ENCODE results near the gene DCTN5. TPM values are rescaled to one million over a fixed set of nuclear protein-coding genes. Genes with fewer than 3 reads are reported as not detected.

Gene DCTN5
- total RNA-seq (100 to 1,000 TPM in 1 of 5 experiments, 10 to 100 TPM in 4; 42.4 to 100 (median 54.0) TPM), polyA plus RNA-seq (10 to 100 TPM; 34.9 to 56.7 TPM), total RNA-seq (54.1 reads per million, percentile 73 among the genes with 10 or more reads in this experiment)

GRCh38 chr16:23640931-23641765 is at the start of gene DCTN5, which contains the start of gene PALB2:
DCTN5 (plus strand) TSS chr16:23641466; CDS start chr16:23641543, 77 bp downstream.
PALB2 (minus strand) TSS chr16:23641310; CDS start chr16:23641157, 153 bp downstream.
- DNase-seq (peak; percentile 68 to 89 (median 72)), ATAC-seq (peak; percentile 99)
- Histone ChIP-seq H3K4me3 (ENCODE audit: low read length) (peak within 1 kb of the TSS; percentile 87), H3K4me1 (ENCODE audit: control insufficient read depth in 2 of 2, insufficient read depth in 2 of 2, low read length in 2 of 2) (peaks cover 7 to 24% of the 10 kb centered on the region in 2 donors), H3K27ac (ENCODE audit: low read depth, low read length) (peak within 1 kb of the TSS; percentile 84), H3K9me3 (ENCODE audit: control insufficient read depth in 2 of 3, low read length in 3 of 3) (no peaks in the 10 kb centered on the region), H3K27me3 (ENCODE audit: control insufficient read depth in 2 of 2, insufficient read depth in 2 of 2, low read length in 2 of 2) (no peaks in the 10 kb centered on the region), H3K36me3 (ENCODE audit: control insufficient read depth in 2 of 3, insufficient read depth in 3 of 3, low read length in 3 of 3) (peaks cover 0 to 15% (median 9%) of the 10 kb centered on the region in 3 experiments)
- H3K4me3 Mint-ChIP-seq, result peak within 1 kb of the TSS; percentile 96 to 99 (median 99)
- ChIA-PET CTCF (interaction anchor here (1.1 kb wide), 1 partner anchor 26 kb away, joined by 5 read pairs; no protein-coding TSS in a partner anchor), POLR2A (interaction anchor here (0.7 to 1.2 kb wide), 3 partner anchors 34 to 84 kb away, joined by 3 to 4 read pairs (median 3); partner anchors contain the start of genes EARS2 and UBFD1)
- H3K9me3 Mint-ChIP-seq, result peaks cover 0 to 3% (median 0%) of the 10 kb centered on the region in 11 donors
- no peaks in the 10 kb centered on the region for H3K27me3 Mint-ChIP-seq
- intact Hi-C loops (cut with micrococcal nuclease), result loop anchor here (1.0 to 5.0 kb wide), 8 partner anchors 37 to 494 kb away; partner anchors contain the start of genes EARS2 (in 2 of the 2), NDUFAB1 (in 2 of the 2), PLK1 (in 2 of the 2) and UBFD1 (in 2 of the 2)
- H3K27ac Mint-ChIP-seq, result peak within 1 kb of the TSS; percentile 94 to 99 (median 98)
- peaks cover 5 to 28% (median 18%) of the 10 kb centered on the region in 5 donors for H3K36me3 Mint-ChIP-seq
- H3K4me1 Mint-ChIP-seq, result peaks cover 17 to 56% (median 48%) of the 10 kb centered on the region in 7 donors

GRCh38 chr16:23594186-23594585 is 47.1 kb upstream of the DCTN5 start:
- peaks cover 0 to 2% (median 0%) of the 10 kb centered on the region in 11 donors for H3K9me3 Mint-ChIP-seq
- no peaks in the 10 kb centered on the region for H3K27me3 Mint-ChIP-seq
- intact Hi-C loops (cut with micrococcal nuclease), result no loop called here
- H3K36me3 ChIP-seq (ENCODE audit: control insufficient read depth in 2 of 3, insufficient read depth in 3 of 3, low read length in 3 of 3), result peaks cover 8 to 47% (median 12%) of the 10 kb centered on the region in 3 experiments
- H3K27ac Mint-ChIP-seq, result peak overlapping the region in 2 of 9 donors; percentile 19 to 53
- peaks cover 3 to 18% (median 12%) of the 10 kb centered on the region in 5 donors for H3K36me3 Mint-ChIP-seq
- H3K27ac ChIP-seq (ENCODE audit: low read depth, low read length), result no peak overlapping the region
- no peak for DNase-seq
- H3K4me3 Mint-ChIP-seq, result peak overlapping the region in 5 of 10 donors; percentile 2 to 87 (median 79)
- no peaks in the 10 kb centered on the region for H3K27me3 ChIP-seq (ENCODE audit: control insufficient read depth in 2 of 2, insufficient read depth in 2 of 2, low read length in 2 of 2)
- no peaks in the 10 kb centered on the region for H3K9me3 ChIP-seq (ENCODE audit: control insufficient read depth in 2 of 3, low read length in 3 of 3)
- POLR2A ChIA-PET, result no interaction called here
- ATAC-seq, result no peak
- H3K4me3 ChIP-seq (ENCODE audit: low read length), result no peak overlapping the region
- H3K4me1 ChIP-seq (ENCODE audit: control insufficient read depth in 2 of 2, insufficient read depth in 2 of 2, low read length in 2 of 2), result peaks cover 5 to 13% of the 10 kb centered on the region in 2 donors
- CTCF ChIA-PET, result no interaction called here
- peaks cover 17 to 56% (median 32%) of the 10 kb centered on the region in 7 donors for H3K4me1 Mint-ChIP-seq

- POLR2A ChIA-PET, result interaction anchor here (0.6 kb wide), 1 partner anchor 375 kb away, joined by 3 read pairs; no protein-coding TSS in a partner anchor
- H3K36me3 ChIP-seq (ENCODE audit: control insufficient read depth in 2 of 3, insufficient read depth in 3 of 3, low read length in 3 of 3), result peaks cover 6 to 35% (median 8%) of the 10 kb centered on the region in 3 experiments
- intact Hi-C loops (cut with micrococcal nuclease), result loop anchor here in 1 of 2 donors (5.0 kb wide), 1 partner anchor 942 kb away; the partner anchor contains the start of gene RBBP6
- H3K27ac Mint-ChIP-seq, result peak overlapping the region; percentile 14 to 85 (median 63)
- H3K9me3 ChIP-seq (ENCODE audit: control insufficient read depth in 2 of 3, low read length in 3 of 3), result no peaks in the 10 kb centered on the region
- H3K4me1 ChIP-seq (ENCODE audit: control insufficient read depth in 2 of 2, insufficient read depth in 2 of 2, low read length in 2 of 2), result peaks cover 5 to 13% of the 10 kb centered on the region in 2 donors
- peak overlapping the region; percentile 94 for H3K27ac ChIP-seq (ENCODE audit: low read depth, low read length)
- CTCF ChIA-PET, result no interaction called here
- peaks cover 17 to 52% (median 29%) of the 10 kb centered on the region in 7 donors for H3K4me1 Mint-ChIP-seq
- H3K27me3 ChIP-seq (ENCODE audit: control insufficient read depth in 2 of 2, insufficient read depth in 2 of 2, low read length in 2 of 2), result no peaks in the 10 kb centered on the region
- H3K27me3 Mint-ChIP-seq, result no peaks in the 10 kb centered on the region
- peaks cover 0 to 2% (median 0%) of the 10 kb centered on the region in 11 donors for H3K9me3 Mint-ChIP-seq
- H3K4me3 Mint-ChIP-seq, result peak overlapping the region; percentile 74 to 89 (median 82)
- ATAC-seq (no peak), DNase-seq (no peak)
- peak overlapping the region; percentile 82 for H3K4me3 ChIP-seq (ENCODE audit: low read length)
- peaks cover 0 to 15% (median 8%) of the 10 kb centered on the region in 5 donors for H3K36me3 Mint-ChIP-seq
Measured at GRCh38 chr16:23595246-23595950, 45.9 kb upstream of the DCTN5 start.

- DNase-seq (peak; percentile 82 to 97 (median 89)), ATAC-seq (peak; percentile 100)
- Histone ChIP-seq H3K36me3 (ENCODE audit: control insufficient read depth in 2 of 3, insufficient read depth in 3 of 3, low read length in 3 of 3) (peaks cover 6 to 33% (median 8%) of the 10 kb centered on the region in 3 experiments), H3K9me3 (ENCODE audit: control insufficient read depth in 2 of 3, low read length in 3 of 3) (no peaks in the 10 kb centered on the region), H3K4me3 (ENCODE audit: low read length) (peak within 1 kb of the TSS; percentile 82), H3K27me3 (ENCODE audit: control insufficient read depth in 2 of 2, insufficient read depth in 2 of 2, low read length in 2 of 2) (no peaks in the 10 kb centered on the region), H3K27ac (ENCODE audit: low read depth, low read length) (peak within 1 kb of the TSS; percentile 94), H3K4me1 (ENCODE audit: control insufficient read depth in 2 of 2, insufficient read depth in 2 of 2, low read length in 2 of 2) (peaks cover 5 to 13% of the 10 kb centered on the region in 2 donors)
- ChIA-PET CTCF (interaction anchor here (1.1 kb wide), 1 partner anchor 26 kb away, joined by 3 read pairs; no protein-coding TSS in a partner anchor), POLR2A (interaction anchor here (0.6 to 1.1 kb wide), 5 partner anchors 11 to 44 kb away, joined by 3 to 5 read pairs (median 3); partner anchors contain the start of genes EARS2, PALB2 and UBFD1)
- Mint-ChIP-seq H3K4me3 (peak within 1 kb of the TSS; percentile 74 to 89 (median 84)), H3K27ac (peak within 1 kb of the TSS; percentile 65 to 89 (median 83)), H3K27me3 (no peaks in the 10 kb centered on the region), H3K36me3 (peaks cover 0 to 10% (median 9%) of the 10 kb centered on the region in 5 donors), H3K4me1 (peaks cover 17 to 48% (median 29%) of the 10 kb centered on the region in 7 donors), H3K9me3 (no peaks in the 10 kb centered on the region)
- intact Hi-C loops (cut with micrococcal nuclease), result loop anchor here (1.0 to 5.0 kb wide), 6 partner anchors 39 to 941 kb away; partner anchors contain the start of genes DCTN5 (in 2 of the 2), EARS2 (in 2 of the 2), PALB2 (in 2 of the 2) and UBFD1 (in 2 of the 2)
Measured at GRCh38 chr16:23595951-23596720, 45.1 kb upstream of the DCTN5 start, which contains the start of gene NDUFAB1. NDUFAB1 (minus strand) TSS chr16:23596316; CDS start chr16:23596290, 26 bp downstream.

GRCh38 chr16:23597003-23597756 is 44.1 kb upstream of the DCTN5 start:
- Histone ChIP-seq H3K4me1 (ENCODE audit: control insufficient read depth in 2 of 2, insufficient read depth in 2 of 2, low read length in 2 of 2) (peaks cover 5 to 13% of the 10 kb centered on the region in 2 donors), H3K27me3 (ENCODE audit: control insufficient read depth in 2 of 2, insufficient read depth in 2 of 2, low read length in 2 of 2) (no peaks in the 10 kb centered on the region), H3K4me3 (ENCODE audit: low read length) (no peak overlapping the region), H3K9me3 (ENCODE audit: control insufficient read depth in 2 of 3, low read length in 3 of 3) (no peaks in the 10 kb centered on the region), H3K27ac (ENCODE audit: low read depth, low read length) (no peak overlapping the region), H3K36me3 (ENCODE audit: control insufficient read depth in 2 of 3, insufficient read depth in 3 of 3, low read length in 3 of 3) (peaks cover under 1 to 29% (median 1%) of the 10 kb centered on the region in 3 experiments)
- ATAC-seq (no peak), DNase-seq (peak in 1 of 9 donors; percentile 2)
- no peaks in the 10 kb centered on the region for H3K27me3 Mint-ChIP-seq
- intact Hi-C loops (cut with micrococcal nuclease), result loop anchor here in 1 of 2 donors (2.0 to 5.0 kb wide), 3 partner anchors 82 to 940 kb away; partner anchors contain the start of genes COG7, PLK1 and RBBP6
- ChIA-PET POLR2A (interaction anchor here (0.6 to 1.1 kb wide), 5 partner anchors 10 to 43 kb away, joined by 3 to 5 read pairs (median 3); partner anchors contain the start of genes EARS2, PALB2 and UBFD1), CTCF (interaction anchor here (0.6 to 1.1 kb wide), 2 partner anchors 25 to 1459 kb away, joined by 3 read pairs; no protein-coding TSS in a partner anchor)
- peaks cover 12 to 38% (median 20%) of the 10 kb centered on the region in 7 donors for H3K4me1 Mint-ChIP-seq
- H3K27ac Mint-ChIP-seq, result peak overlapping the region in 8 of 9 donors; percentile 14 to 84 (median 48)
- peak overlapping the region; percentile 18 to 74 (median 55) for H3K4me3 Mint-ChIP-seq
- no peaks in the 10 kb centered on the region for H3K9me3 Mint-ChIP-seq
- peaks cover 0 to 4% (median 3%) of the 10 kb centered on the region in 5 donors for H3K36me3 Mint-ChIP-seq

All from naive thymus-derived CD4-positive, alpha-beta T cell (primary cell).